VCaP (cell line): ENCODE data around the gene DGCR2.
"Not testable (repeated sequence)": the region's sequence is repeated elsewhere in the genome, so short reads cannot be mapped to it uniquely, and the experiment has no call there.

ENCODE experiments used
- H3K27ac ChIP-seq: fragments of 450-650 bp; 2 replicates; pipeline ENCODE4 v1.5.1; 2017
- TF ChIP-seq, protein P1 (sequence below): fragments of 450-650 bp; conservative IDR thresholded peaks from 2 replicates; pipeline ENCODE4 v1.5.1; 2017; ENCODE audit warnings: mild to moderate bottlenecking, moderate library complexity

The DGCR2 gene

GRCh38 chr22:19090183-19090582 lies 32.0 kb downstream of the DGCR2 start:
- H3K27ac ChIP-seq = no peak overlapping the region
- TF ChIP-seq, protein P1, sequence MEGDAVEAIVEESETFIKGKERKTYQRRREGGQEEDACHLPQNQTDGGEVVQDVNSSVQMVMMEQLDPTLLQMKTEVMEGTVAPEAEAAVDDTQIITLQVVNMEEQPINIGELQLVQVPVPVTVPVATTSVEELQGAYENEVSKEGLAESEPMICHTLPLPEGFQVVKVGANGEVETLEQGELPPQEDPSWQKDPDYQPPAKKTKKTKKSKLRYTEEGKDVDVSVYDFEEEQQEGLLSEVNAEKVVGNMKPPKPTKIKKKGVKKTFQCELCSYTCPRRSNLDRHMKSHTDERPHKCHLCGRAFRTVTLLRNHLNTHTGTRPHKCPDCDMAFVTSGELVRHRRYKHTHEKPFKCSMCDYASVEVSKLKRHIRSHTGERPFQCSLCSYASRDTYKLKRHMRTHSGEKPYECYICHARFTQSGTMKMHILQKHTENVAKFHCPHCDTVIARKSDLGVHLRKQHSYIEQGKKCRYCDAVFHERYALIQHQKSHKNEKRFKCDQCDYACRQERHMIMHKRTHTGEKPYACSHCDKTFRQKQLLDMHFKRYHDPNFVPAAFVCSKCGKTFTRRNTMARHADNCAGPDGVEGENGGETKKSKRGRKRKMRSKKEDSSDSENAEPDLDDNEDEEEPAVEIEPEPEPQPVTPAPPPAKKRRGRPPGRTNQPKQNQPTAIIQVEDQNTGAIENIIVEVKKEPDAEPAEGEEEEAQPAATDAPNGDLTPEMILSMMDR = no peak

DNA sequence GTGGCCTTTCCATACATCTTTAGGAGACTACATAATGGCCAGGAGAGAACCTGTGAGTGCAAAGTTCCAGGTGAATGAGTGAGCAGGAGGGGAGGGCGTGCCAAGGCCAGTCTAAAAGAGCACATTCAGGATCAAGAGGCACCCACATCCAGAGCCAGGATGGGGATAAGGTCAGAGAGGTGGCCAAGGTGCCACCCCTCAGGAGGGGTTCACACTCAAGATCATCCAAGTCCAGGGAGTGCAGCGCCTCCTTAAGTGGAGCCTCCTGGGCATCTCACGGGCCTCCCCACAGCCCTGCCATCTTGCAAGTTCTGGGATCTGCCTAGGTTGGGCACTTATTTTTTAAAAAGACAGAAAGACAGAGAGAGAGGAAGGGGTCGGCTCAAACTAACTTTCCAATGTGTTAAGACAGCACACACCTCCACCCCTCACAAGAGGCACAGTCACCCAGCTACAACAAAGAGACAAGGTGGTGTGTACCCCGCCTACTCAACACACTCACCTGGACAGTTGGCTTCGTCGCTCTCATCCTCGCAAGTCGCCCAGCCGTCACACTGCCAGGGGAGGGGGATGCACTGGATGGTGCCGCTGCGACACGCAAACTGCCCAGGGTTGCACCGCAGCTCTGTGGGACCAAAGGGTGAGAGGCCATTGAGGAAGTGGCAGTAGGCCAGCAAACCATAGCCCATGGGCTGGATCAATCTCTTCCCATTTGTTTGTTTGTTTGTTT lies 33.2 kb downstream of the DGCR2 start:
- no peak overlapping the region for H3K27ac ChIP-seq
- TF ChIP-seq, protein P1 = no peak

GRCh38 chr22:19086896-19087295 lies 35.3 kb downstream of the DGCR2 start:
- TF ChIP-seq, protein P1 = no peak
- H3K27ac ChIP-seq = no peak overlapping the region

DNA sequence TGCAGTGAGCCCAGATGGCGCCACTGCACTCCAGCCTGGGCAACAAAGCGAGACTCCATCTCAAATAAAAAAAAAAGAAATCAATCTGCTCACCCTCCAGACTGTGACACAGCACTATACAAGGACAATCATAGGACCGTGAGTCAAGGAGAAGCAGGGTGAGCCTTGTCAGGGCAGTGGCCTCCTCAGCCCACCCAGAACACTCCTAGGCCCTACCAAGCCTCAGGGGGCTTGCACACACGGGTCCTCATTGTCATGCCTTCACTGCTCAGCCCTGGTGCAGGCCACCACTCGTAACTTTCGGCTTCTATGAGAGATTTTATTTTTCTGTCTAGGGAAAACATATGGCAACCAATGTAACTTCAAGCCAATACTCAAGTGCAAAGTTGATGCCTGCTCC lies 35.8 kb downstream of the DGCR2 start:
- no peak overlapping the region for H3K27ac ChIP-seq
- TF ChIP-seq, protein P1 = 0 out of 2 replicates have a peak, but pooled peaks have one; percentile 6

GRCh38 chr22:19085233-19085718 lies 36.9 kb downstream of the DGCR2 start:
- H3K27ac ChIP-seq = no peak overlapping the region
- TF ChIP-seq, protein P1 = peak; percentile 84

- not testable (repeated sequence) for H3K27ac ChIP-seq
These were observed 37.6 kb downstream of the DGCR2 start for GRCh38 chr22:19084586-19084985.

GRCh38 chr22:19084126-19084525 lies 38.1 kb downstream of the DGCR2 start:
- not testable (repeated sequence) for H3K27ac ChIP-seq

GRCh38 chr22:19082793-19083192 lies 39.4 kb downstream of the DGCR2 start:
- no peak overlapping the region for H3K27ac ChIP-seq
- TF ChIP-seq, protein P1 = no peak
